T follicular helper cell (primary cell): ENCODE data around the gene ATP2A1.
"Not testable (repeated sequence)": the region's sequence is repeated elsewhere in the genome, so short reads cannot be mapped to it uniquely, and the experiment has no call there.

Source experiments
- DNase-seq: peaks from one replicate; pipeline ENCODE4 v3.0.0-alpha.2; 2020; ENCODE audit warnings: low read depth

ATP2A1 gene

DNA sequence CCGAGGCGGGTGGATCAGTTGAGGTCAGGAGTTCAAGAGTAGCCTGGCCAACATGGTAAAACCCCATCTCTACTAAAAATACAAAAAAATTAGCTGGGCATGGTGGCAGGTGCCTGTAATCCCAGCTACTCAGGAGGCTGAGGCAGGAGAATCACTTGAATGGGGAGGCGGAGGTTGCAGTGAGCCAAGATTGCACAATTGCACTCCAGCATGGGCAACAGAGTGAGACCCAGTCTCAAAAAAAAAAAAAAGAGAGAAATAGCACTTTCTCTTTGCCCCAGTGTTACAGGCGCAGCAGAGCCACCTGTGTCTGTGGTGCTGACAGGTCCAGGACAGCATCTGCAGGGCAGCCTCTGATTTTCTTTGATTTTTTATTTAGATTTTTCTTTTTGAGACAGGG, 3.3 kb downstream of the ATP2A1 start:
- not testable (repeated sequence) for DNase-seq

DNA sequence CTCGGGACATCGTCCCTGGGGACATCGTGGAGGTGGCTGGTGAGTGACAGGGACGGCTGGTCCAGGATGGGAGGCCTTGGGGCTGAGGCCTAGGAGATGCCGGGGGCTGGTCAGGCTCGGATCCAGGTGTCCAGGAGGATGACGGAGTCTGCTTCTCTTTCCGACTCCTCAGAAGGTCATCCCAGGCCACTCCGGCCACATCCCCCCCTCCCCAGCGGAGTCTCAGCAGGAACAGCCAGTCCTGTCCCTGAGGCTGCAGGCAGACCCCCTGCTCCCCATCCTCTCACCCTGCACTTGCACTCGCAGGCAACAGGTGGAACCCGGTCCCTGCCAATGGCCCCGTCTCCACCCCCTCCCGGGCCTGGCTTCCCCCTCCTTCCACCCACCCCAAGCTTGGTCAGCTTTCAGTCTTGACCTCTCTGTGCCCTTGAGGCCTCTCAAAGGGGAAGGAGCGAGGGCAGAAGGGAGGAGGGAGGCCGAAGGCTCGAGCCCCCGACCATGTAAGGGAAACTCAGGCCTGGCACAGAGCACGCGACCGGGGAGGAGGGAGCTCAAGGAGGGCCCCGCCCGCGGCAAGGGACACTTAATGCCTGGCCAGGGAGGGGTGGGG, 4.4 kb downstream of the ATP2A1 start:
- no peak for DNase-seq

DNA sequence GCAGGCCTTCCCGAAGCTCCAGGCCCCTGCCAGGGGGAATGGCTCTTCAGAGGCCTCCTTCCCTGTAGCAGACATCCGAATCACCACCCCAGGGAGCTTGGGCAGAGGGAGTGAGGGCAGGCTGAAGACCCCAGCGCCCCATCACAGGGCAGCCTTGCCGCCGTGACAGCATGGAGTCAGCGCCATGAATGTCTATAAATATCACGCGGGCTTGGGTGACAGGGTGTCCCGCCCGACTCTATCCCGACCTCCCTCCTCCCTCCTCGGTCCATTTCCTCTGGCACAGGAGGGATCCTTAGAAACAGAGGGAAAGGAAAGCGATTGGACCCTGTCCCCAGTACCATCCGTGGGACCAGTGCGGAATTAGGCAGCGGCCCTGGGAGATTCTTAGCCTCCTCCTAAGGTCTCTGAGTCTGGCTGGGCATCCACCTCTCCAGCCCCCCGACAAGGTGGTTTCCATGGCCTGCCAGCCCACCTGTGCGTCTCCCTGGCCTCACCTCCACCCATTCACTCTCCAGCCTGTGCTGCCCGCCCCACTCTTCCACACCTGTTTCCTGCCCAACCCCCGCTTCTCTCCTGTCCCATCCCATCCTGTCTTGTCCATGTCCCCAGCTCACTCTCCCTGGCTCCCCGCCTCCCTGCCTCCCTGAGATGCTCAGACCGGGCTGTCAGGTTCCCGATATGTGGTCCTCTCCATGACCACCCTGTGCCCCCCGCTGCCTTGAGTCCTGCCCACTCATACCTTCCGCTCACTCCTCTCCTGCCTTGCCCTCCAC, 5.1 kb downstream of the ATP2A1 start:
- DNase-seq = no peak

DNA sequence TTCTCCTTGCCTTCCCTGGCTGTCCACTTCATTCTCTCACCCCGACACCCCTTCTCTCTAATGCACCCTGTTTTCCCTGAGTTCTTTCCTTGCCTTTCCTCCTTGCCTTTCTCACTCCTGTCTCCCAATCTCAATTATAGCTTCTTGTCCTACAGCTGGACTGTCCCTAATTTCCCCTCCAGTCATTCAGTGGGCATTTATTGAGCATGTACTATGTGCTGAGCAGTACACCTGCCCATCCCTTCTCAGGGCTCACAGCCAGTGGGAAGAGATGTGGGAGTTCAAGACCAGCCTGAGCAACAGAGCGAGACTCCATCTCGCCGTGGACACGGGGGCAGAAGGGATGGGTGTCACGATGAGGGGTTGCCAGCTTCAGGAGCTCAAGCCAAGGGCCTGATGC, 5.8 kb downstream of the ATP2A1 start:
- DNase-seq = no peak

DNA sequence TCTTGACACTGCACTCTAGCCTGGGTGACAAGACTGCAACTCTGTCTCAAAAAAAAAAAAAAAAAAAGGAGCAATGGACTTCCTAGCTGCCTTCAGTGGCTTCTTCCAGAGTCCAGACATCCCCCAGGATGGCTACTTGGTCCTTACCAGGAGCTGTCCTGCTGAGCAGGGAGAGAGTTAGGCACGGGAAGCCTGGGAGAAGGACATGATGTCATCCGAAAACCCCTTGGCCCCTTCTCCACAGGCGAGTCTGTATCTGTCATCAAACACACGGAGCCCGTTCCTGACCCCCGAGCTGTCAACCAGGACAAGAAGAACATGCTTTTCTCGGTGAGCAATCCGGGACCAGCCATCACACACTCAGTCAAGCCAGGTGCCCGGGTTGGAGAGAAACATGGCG, 8.7 kb downstream of the ATP2A1 start:
- no peak for DNase-seq

DNA sequence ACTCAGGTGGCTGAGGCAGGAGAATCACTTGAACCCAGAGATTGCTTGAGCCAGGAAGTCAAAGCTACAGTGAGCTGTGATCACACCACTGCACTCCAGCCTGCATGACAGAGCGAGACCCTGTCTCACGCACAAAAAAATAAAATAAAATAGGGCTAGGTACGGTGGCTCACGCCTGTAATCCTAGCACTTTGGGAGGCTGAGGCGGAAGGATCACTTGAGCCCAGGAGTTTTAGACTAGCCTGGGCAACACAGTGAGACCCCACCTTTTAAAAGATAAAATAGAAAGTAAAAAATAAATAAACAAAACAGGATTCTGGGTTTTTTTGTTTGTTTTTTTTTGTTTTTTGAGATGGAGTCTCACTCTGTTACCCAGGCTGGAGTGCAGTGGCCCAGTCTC, 12.1 kb downstream of the ATP2A1 start:
- not testable (repeated sequence) for DNase-seq

DNA sequence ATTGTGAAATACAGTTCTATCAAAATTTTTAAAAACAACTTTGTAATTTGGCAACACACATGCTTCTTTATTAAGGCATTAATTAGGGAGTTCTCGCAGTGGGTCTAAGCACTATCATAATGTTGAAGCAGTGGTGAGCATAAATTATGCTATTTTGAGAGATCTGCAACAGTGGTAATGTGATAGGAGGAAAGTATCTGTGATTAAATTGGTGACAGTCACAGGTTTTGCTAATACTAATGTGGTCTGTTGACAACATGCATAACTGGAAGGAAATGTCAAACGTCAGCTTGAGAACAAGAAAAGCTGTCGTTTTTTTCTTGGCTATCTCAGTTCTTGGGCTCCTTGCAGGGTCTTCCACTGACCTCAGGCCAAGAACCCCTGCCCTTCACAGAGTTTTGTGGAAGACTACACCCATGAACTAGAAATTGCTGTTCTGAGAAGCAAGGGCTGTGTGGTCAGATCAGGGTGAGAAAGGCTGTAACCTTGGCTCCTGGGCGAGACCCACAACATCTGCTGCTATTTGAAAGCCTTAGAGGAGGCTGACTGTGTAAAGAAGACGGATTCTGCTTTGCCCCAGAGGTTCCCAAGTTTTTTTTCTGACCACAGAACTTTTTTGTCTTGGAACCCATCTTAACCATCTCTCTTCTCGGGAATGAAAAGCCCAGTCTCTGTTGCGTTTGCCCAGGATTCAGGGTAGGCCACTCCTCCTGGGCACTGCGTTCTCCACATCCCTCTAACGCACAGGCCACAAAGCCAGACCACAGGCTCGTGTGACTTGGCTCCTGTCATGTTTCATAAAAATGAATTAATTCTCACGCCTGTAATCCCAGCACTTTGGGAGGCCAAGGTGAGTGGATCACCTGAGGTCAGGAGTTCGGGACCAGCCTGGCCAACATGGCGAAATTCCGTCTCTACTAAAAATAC, 13.9 kb downstream of the ATP2A1 start:
- DNase-seq = no peak

DNA sequence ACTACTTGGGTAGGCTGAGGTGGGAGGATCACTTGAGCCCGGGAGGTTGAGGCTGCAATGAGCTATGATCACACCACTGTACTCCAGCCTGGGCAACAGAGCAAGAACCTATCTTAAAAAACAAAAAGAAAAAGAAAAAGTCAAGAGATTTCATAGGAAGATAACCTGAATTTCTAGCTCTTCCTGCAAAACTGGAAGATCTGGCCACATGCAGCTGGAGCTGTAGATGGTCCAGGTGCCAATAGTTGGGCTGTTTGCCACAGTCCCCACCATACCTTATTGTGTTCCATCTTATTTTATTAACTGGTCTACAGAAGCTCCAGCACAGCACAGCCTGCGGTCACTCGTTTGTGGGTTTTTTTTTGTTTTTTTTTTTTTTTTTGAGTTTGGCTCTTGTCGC, 15.0 kb downstream of the ATP2A1 start:
- no peak for DNase-seq

DNA sequence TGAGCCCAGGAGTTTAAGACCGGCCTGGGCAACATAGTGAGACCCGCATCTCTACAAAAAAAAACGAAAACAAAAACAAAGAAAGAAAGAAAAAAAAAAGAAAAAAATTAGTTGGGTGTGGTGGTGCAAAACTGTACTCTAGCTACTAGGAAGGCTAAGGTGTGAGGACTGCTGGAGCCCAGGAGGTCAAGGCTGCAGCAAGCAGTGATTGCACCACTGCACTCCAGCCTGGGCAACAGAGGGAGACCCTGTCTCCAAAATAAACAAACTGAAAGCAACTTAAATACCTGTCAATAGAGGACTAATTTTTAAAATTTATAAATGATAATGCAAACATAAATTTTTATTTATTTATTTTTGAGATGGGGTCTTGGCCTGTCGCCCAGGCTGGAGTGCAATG, 17.3 kb downstream of the ATP2A1 start:
- DNase-seq = no peak

DNA sequence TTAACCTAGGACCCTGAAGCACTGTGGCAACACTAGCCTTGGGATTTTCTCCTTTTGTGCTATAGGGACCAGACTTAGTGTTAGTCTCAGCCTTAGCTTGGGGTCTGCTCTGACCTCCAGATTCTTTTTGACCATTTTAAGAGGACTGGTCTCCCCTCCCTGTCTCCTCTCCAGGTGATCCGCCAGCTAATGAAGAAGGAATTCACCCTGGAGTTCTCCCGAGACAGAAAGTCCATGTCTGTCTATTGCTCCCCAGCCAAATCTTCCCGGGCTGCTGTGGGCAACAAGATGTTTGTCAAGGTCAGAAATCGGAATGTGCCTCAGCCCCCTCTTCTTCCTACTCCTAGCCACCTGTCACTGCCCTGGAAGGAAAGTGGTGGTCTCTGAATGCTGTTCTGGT, 19.5 kb downstream of the ATP2A1 start:
- no peak for DNase-seq

DNA sequence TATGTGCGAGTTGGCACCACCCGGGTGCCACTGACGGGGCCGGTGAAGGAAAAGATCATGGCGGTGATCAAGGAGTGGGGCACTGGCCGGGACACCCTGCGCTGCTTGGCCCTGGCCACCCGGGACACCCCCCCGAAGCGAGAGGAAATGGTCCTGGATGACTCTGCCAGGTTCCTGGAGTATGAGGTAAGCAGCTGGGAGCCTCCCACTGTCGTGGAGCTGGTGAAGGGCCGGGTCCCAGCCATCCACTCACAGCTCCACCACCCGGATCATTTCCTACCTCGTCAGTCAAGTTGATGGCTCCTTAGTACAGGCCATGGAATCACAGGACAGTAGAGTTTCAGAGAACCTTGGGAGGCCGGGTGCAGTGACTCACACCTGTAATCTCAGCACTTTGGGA, 20.0 kb downstream of the ATP2A1 start:
- DNase-seq = no peak

DNA sequence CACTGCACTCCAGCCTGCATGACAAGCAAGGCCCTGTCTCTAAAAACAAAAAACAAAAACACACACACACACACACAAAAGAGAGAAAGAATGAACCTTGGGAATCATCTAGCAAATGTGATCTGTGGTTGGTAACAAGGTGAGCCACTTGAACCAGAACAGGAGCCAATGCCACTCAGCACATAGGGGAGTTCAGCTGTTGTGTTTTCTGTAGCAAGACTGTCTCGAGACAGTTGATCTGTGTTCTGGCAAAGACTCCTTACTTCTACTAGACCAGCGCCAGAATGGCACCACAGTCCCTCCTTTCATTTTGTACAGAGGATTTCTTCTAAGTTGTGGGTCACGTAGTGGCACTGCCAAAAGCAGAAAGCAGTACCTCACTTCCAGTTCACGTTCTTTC, 20.7 kb downstream of the ATP2A1 start:
- DNase-seq = no peak

DNA sequence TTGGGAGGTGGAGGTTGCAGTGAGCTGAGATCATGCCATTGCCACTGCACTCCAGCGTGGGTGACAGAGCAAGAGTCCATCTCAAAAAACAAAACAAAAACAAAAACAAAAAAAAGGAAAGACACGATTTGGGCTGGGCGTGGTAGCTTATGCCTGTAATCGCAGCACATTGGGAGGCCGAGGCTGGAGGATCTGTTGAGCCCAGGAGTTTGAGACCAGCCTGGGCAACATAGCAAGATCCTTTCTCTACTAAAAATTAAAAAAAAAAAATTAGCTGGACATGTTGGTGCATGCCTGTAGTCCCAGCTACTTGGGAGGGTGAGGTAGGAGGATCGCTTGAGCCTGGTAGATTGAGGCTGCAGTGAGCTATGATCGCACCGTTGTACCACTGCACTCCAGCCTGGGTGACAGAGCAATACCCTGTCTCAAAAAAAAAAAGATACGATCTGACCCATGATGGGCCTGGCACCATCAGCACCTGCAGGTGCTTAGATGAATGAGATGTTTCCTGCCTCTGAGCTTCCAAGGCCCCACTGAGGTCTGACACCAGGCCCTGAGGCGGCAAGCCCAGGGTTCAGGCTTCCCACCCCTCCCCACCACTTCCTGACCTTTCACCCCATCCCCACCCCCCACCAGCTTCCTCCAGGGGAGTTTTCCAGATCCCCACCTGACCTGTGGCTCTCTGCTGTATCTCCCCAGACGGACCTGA, 21.7 kb downstream of the ATP2A1 start:
- no peak for DNase-seq

DNA sequence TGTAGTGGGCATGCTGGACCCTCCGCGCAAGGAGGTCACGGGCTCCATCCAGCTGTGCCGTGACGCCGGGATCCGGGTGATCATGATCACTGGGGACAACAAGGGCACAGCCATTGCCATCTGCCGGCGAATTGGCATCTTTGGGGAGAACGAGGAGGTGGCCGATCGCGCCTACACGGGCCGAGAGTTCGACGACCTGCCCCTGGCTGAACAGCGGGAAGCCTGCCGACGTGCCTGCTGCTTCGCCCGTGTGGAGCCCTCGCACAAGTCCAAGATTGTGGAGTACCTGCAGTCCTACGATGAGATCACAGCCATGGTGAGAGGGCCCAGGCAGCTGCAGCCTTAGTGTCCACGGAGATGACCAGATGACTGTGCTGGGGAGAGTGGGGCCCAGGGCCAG, 22.3 kb downstream of the ATP2A1 start:
- no peak for DNase-seq

DNA sequence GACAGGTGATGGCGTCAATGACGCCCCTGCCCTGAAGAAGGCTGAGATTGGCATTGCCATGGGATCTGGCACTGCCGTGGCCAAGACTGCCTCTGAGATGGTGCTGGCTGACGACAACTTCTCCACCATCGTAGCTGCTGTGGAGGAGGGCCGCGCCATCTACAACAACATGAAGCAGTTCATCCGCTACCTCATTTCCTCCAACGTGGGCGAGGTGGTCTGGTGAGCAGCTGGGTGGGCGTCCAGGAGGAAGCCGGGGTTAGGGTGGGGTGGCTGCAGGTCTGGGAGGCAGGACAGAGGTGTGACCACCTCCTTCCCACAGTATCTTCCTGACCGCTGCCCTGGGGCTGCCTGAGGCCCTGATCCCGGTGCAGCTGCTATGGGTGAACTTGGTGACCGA, 23.6 kb downstream of the ATP2A1 start:
- no peak for DNase-seq

DNA sequence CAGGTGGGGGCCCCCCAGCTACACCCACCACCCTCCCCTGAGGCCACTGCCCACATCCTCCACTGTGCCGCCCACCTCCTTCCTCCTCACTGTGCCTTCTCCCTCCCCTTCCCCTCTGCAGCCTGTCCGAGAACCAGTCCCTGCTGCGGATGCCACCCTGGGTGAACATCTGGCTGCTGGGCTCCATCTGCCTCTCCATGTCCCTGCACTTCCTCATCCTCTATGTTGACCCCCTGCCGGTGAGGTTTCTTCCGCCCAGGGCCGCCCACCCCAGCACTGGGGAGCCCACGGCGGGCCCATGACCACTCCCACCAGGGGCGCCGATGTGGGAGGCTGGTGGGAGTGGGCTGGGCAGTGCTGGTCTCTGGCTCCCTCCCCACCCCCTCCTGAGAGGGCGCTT, 24.6 kb downstream of the ATP2A1 start:
- no peak for DNase-seq

DNA sequence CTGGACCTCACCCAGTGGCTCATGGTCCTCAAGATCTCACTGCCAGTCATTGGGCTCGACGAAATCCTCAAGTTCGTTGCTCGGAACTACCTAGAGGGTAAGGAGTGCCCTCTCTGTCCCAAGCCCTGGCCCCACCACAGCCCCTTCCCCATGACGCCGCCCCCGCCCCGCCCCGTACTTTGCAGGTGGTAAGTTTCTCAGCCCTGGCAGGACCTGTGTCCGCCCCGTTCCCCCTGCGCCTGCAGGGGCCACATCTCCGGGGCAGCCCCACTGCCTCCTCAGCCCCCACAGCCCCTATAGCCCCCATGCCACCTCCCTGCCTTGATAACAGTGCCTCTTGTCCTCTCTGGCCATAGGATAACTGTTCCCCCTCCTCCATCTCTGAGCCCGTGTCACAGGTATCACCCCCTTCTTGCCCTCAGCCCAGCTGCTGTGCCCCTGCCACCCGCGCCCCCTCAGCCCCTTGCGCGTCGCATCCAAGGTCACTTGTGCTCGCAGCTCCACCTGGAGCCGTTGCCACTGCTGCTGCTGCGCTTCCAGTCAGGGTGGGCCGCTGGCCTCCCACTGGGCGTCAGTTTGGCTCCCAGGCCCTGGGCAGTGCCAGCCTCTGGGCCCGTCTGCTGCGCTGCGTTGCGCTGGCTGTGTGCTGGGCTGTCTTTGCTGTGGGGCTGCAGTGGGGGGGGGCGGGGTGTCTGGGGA, 25.2 kb downstream of the ATP2A1 start:
- no peak for DNase-seq

DNA sequence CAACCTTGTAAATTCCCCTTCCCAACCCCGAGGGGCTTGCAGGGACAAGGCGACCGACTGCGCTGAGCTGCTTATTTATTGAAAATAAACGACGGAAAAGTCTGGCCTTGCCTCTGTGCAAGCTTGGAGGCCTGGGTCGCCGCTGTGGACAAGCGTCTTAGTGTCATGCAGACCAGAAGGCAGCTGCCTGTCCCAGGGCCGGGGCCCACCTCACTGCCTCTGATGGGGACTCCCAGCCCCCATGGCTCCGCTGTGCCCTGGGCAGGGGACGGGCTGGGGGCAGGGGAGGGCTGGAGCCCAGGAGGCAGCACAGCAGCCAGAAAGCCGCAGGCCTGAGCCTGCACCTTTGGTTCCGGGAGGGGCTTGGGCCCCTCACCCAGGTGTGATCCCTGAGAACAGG, 26.1 kb downstream of the ATP2A1 start:
- DNase-seq = no peak

DNA sequence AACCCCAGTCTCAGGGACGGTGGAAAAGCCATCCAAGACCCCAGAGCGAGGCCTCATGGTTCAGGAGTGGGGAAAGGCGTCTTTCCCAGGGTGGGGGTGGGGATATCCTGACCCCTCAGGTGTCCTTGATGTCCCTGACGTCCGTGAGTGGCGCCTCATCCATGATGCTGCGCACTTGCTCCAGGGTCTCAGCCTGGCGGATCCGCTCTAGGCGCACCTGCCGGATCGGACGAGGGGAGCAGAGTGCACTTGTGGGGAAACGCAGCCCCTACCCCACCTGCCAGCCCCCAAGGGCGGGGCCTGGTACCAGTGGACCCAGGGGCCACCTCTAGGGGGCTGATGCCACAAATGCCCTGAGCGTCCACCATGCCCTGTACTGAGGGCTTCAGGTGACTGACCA, 26.5 kb downstream of the ATP2A1 start:
- DNase-seq = no peak

DNA sequence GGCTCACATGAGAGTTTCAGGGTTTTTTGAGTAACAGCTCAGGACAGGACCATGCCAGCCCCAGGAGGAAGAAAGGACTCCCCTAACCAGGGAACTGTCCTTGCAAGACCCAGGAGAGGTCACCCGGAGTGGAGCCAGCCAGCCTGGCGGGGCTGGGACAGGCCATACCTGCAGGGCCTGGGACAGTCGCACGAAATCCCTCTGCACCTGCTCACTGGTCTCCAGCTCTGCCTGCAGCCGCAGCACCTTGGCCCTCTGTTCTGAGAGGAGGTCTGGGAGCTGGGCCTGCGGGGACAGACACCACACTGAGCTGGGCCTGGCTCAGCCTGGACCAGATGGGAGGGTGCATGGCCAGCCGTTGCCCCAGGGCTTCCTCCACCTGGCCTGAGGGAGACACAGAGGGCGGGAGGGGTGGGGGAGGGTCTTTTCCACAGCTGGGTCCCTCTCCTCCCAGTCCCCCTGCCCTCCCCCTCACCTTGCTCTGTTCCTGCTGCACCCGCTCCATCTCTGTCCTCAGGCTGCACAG, 27.0 kb downstream of the ATP2A1 start:
- no peak for DNase-seq

DNA sequence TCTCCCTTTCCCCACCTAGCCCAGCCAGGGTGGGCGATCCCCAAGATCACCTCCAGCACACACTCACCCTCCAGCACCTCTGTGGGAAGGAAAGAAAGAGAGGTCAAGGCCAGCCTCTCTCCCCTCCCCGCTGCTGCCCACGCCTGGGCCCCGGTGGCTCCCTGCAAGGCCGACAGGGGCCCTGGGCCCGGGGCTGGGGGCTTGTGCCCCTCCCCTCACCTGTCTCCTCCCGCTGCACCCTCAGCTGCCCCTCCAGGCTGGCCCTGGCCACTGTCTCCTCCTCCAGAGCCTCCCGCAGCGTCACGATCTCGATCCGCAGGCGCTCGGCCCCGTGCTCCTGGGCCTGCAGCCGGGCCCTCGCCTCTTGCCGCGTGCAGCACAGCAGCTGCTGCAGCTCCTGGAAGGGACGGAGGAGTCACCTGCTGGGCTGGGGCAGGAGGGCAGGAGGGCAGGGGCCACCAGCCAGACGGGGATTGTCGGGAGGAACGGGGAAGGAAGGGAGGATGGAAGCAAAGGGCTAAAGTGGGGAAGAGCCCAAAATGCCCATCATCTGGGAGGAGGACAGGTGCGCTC, 27.6 kb downstream of the ATP2A1 start:
- DNase-seq = no peak
